Stimulated activated naive CD4-positive, alpha-beta T cell (primary cell): ENCODE data around the gene PSME4.
"Not testable (repeated sequence)": the region's sequence is repeated elsewhere in the genome, so short reads cannot be mapped to it uniquely, and the experiment has no call there.

Experiments used
- DNase-seq, 6 experiments: peaks; one replicate each; lab custom pipeline; 2025; lab: John Stamatoyannopoulos, UW

The PSME4 gene

GRCh38 chr2:53884883-53885282, 85.9 kb downstream of the PSME4 start:
- DNase-seq = no peak

DNA sequence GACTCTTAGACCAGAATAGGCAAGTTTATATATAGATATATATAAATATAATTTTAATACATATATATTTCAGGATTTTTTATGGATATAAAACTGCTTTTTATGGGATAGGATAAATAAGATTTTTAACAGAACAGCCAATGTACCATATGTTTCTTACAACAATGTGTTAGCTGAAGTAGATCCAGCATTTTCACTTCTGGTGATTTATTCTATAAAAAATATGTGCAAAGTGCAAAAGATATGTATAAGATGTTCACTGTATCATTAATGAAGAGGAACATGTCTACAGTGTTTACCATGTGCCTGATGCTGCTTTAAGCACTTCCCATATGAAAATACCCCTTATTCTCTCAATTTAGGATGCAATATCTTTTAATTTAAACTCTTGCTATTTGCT, 88.8 kb downstream of the PSME4 start:
- DNase-seq = no peak

- no peak for DNase-seq
Observed at GRCh38 chr2:53881360-53881759, 89.4 kb downstream of the PSME4 start.

DNA sequence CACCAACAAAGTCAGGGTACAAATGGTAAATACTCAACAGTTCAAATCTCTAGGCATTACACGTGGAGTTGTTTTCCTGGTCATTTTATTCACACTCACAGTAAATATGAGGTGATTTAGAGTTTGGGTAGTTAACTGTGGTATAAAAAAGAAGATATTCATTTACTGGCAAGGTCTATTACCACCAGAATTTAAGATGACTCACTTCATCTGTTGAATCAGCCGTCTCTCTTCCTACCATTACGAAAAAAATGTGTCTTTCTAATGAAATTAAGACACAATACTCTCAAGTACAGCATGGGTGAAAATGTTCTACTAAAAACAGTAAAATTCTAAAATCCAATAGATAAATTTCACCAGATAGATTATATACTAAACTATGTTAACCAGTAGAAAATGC, 90.0 kb downstream of the PSME4 start:
- DNase-seq = no peak

- DNase-seq = no peak
Observed at GRCh38 chr2:53877556-53877955, 93.2 kb downstream of the PSME4 start.

DNA sequence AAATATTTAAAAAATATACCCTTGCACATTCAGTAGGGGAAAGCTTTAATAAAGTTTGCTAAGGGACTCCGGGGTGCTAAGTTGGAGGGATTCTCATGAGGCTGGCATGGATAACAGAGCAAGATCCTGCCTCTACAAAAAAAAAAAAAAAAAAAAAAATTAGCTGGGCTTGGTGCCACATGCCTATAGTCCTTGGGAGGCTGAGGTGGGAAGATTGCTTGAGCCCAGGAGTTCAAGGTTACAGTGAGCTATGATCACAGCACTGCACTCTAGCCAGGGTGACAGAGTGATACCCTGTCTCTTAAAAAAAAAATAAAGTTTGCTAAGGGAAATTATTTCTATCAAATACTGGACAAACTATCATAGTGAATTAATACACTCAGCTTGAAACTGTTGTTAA, 93.7 kb downstream of the PSME4 start:
- DNase-seq = no peak

- no peak for DNase-seq
Observed at GRCh38 chr2:53874401-53874950, 96.3 kb downstream of the PSME4 start.

- no peak for DNase-seq
Observed at GRCh38 chr2:53867773-53868172, 103.0 kb downstream of the PSME4 start.

DNA sequence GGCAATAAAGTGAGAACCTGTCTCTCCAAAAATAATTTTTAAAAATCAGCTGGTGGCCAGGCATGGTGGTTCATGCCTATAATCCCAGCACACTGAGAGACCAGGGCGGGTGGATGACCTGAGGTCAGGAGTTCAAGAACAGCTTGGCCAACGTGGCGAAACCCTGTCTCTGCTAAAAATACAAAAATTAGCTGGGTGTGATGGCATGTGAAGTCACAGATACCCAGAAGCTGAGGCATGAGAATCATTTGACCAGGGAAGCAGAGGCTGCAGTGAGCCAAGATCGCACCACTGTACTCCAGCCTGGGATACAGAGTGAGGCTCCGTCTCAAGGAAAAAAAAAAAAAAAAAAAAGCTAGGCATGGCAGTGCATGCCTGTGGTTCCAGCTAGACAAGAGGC, 103.6 kb downstream of the PSME4 start:
- no peak for DNase-seq

DNA sequence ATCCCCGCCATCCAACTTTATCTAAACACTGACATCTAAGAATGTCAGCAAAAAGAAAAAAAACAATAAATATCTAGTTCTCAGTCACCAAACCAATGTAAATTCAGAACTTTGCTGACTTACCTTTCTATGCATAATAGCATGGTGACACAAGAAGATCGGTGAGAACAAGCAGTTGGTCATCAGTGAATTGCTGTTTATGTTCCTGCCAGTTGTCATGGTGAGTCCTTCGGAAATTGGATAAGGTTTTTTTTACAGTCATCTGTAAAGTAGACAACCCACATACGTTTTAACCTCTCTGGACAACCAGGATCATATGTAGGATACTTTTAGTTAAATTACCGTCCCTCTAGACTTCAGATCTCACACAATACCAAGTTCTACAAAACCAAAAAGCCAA, 104.8 kb downstream of the PSME4 start:
- DNase-seq = no peak

GRCh38 chr2:53865264-53865663, 105.5 kb downstream of the PSME4 start:
- no peak for DNase-seq

- no peak for DNase-seq
Observed at GRCh38 chr2:53863538-53864227, 107.1 kb downstream of the PSME4 start.

DNA sequence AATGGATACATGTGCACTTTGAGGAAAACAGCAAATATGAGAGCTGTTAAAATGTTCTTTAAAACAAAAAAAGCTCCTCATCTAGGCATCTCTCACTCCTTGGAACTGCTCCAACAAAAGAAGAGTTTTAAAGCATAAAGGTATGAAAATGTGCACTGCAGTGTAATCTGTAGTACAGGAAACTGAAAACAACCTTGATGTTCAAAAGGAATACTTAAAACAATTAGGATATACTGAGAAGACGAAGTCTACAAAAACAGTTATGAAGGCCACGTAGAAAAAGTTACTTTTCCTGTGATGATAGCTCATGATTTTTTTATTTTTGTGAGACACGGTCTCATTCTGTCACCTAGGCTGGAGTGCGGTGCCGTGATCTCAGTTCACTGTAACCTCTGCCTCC, 109.0 kb downstream of the PSME4 start:
- peak in 3 of 6 experiments; percentile 29 to 33 (median 30) for DNase-seq

- DNase-seq = no peak
Observed at GRCh38 chr2:53859206-53860181, 111.3 kb downstream of the PSME4 start, which contains the start of gene GPR75. Gene GPR75, minus strand, starts transcription at chr2:53859967. Its CDS starts 5,211 bp downstream, at chr2:53854756.

GRCh38 chr2:53856272-53856671, 114.5 kb downstream of the PSME4 start:
- DNase-seq = no peak

- DNase-seq = no peak
Observed at GRCh38 chr2:53854678-53855077, 116.1 kb downstream of the PSME4 start.

GRCh38 chr2:53852532-53852931, 118.3 kb downstream of the PSME4 start:
- no peak for DNase-seq

GRCh38 chr2:53851052-53851757, 119.6 kb downstream of the PSME4 start:
- not testable (repeated sequence) for DNase-seq

DNA sequence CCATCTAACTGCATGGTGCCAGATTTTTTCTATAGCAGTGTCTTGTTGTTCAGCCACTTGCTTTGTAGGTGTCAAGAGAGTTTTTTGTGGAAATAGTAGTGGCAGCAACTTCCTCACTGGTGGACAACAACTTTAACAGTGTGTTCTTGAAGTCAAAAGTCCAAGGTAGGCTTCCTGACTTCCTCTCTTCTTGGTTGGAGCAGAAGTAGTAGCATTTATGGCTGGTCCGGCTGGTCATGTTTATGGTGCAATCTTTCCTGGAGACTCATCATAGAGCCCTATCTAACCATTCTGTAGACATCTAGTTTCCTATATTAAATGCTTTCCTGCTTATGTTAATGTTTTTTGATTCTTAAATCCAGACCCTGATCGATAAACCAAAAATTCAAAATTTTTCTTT, 122.7 kb downstream of the PSME4 start:
- no peak for DNase-seq

DNA sequence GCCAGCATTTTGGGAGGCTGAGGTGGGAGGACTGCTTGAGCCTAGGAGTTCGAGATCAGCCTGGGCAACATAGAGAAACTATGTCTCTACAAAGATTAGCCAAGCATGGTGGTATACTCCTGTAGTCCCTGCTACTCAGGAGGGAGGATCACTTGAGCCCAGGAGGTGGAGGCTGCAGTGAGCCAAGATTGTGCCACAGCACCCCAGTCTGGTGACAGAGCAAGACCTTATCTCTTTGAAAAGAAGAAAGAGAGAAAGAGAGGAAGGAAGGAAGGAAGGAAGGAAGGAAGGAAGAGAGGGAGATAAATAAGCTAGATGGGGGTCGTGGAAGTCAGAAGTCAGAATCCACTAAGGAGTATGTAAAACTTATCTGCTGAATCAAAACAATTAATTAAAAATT, 127.2 kb downstream of the PSME4 start:
- DNase-seq = no peak

GRCh38 chr2:53842891-53843290, 127.9 kb downstream of the PSME4 start:
- DNase-seq = no peak

GRCh38 chr2:53841651-53842050, 129.1 kb downstream of the PSME4 start:
- DNase-seq = not testable (repeated sequence)
